Measurements from ENCODE around the gene RAB26.
"Not testable (repeated sequence)": the region's sequence is repeated elsewhere in the genome, so short reads cannot be mapped to it uniquely, and the experiment has no call there.

DNA sequence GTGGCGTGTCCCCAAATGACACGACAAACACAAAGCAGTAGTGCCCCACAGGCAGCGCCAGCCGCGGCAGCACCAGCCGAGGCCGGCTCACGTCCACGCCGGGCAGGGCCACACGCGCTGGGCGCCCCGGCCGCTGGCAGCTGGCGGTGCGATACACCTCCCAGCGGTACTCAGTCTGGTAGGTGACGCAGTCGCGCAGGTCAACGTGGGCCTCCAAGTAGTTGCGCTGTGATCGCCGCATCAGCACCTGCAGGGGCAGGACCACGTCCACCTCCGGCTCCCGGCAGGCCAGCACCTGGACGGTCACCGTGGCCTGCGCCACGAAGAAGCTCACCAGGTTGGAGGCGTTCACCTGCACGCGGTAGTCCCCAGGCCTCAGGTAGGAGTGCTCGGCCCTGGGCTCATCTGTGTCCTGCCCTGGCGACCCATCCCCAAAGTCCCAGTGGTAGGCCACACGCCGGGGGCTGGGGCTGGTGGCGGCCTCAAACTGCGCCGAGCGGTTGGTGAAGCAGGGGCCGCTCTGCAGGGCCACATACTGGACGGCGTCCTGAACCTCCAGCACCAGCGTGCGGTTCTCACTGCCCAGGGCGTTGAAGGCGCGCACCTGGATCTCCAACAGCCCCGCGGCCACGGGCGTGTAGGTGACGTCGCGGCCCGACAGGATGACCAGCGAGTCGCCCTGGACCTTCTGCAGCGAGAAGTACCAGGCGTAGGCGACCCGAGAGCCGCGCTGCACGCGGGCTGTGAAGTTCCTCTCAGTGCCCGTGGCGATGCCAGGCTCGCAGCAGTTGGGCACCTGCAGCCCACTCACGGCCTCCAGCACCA is 39.8 kb upstream of the RAB26 start:
- not testable (repeated sequence) for TF ChIP-seq EZH2 (IDR thresholded peaks at IDR 0.05; ENCODE audit: low read length, missing control alignments)
- TF ChIP-seq, protein P1, sequence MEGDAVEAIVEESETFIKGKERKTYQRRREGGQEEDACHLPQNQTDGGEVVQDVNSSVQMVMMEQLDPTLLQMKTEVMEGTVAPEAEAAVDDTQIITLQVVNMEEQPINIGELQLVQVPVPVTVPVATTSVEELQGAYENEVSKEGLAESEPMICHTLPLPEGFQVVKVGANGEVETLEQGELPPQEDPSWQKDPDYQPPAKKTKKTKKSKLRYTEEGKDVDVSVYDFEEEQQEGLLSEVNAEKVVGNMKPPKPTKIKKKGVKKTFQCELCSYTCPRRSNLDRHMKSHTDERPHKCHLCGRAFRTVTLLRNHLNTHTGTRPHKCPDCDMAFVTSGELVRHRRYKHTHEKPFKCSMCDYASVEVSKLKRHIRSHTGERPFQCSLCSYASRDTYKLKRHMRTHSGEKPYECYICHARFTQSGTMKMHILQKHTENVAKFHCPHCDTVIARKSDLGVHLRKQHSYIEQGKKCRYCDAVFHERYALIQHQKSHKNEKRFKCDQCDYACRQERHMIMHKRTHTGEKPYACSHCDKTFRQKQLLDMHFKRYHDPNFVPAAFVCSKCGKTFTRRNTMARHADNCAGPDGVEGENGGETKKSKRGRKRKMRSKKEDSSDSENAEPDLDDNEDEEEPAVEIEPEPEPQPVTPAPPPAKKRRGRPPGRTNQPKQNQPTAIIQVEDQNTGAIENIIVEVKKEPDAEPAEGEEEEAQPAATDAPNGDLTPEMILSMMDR (conservative IDR thresholded peaks at IDR 0.05 in 1 of 2, IDR thresholded peaks at IDR 0.05 in 1 of 2; ENCODE audit: low read depth in 1 of 2, low read length in 2 of 2): not testable (repeated sequence)
